Measurements from ENCODE around the gene ZBTB2. TPM values are rescaled to one million over a fixed set of nuclear protein-coding genes. Genes with fewer than 3 reads are reported as not detected.

Gene ZBTB2
- total and polyA plus RNA-seq, 2 of the 4 experiments (the other 2 are of a cell fraction), result 11.8 to 17.7 TPM

DNA sequence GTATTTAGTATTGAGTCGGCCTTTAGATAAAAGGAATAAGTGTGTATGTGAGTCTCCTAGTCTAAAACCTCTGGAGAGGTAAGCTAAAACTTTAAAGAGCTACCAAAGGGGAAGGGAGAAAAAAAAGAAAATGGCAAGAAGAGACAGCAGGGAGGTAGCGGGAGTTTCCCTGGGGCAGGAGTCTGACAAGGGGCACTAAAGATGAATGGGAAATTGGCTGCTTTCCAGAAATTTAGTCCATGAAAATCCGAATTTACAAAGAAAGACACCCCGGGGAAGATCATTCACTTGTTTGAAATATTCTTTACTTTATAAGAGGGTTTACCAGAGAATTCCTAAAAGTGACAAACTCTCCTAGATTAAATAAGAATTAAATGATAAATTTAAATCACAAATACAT lies 41.3 kb upstream of the ZBTB2 start:
- H3K9ac ChIP-seq (ENCODE audit: low read depth, low read length), result no peak overlapping the region
- no peak overlapping the region for H2BK20ac ChIP-seq (ENCODE audit: low read depth, low read length)
- H3K9me3 ChIP-seq (ENCODE audit: control insufficient read depth, insufficient read depth, low read length), result no peaks in the 10 kb centered on the region
- peaks cover 26% of the 10 kb centered on the region for H3K36me3 ChIP-seq (ENCODE audit: control insufficient read depth, insufficient read depth, low read length)
- H2AK5ac ChIP-seq (ENCODE audit: low read depth, low read length), result no peak overlapping the region
- H3K27ac ChIP-seq (ENCODE audit: insufficient read depth, low read length), result no peak overlapping the region
- H3K4me3 ChIP-seq (ENCODE audit: insufficient read depth, low read depth, low read length), result no peak overlapping the region
- ChIA-PET POLR2A (ENCODE audit: unreplicated experiment) (no interaction called here), CTCF (interaction anchor here (1.8 kb wide), 1 partner anchor 27 kb away, joined by 4 read pairs; no protein-coding TSS in a partner anchor)
- no peak overlapping the region for H3K4ac ChIP-seq (ENCODE audit: low read depth, low read length)
- no peak overlapping the region for H2AFZ ChIP-seq (replicated peaks; ENCODE audit: low read length, poor library complexity)
- H3K79me1 ChIP-seq (ENCODE audit: low read depth in 1 of 2, low read length in 2 of 2), result peaks cover 8 to 19% of the 10 kb centered on the region in 2 experiments
- no peak overlapping the region for H3K4me2 ChIP-seq (ENCODE audit: low read depth, low read length)
- in situ Hi-C loops (cut with MboI; ENCODE audit: low sequenced_read_pairs) (loop anchor here (25.0 kb wide), 1 partner anchor 705 kb away; no protein-coding TSS in a partner anchor), intact Hi-C loops (cut with micrococcal nuclease) (no loop called here), dilution Hi-C loops (cut with HindIII; ENCODE audit: low sequenced_read_pairs, unreplicated experiment) (no loop called here)
- no peak overlapping the region for H3K14ac ChIP-seq (replicated peaks; ENCODE audit: low read depth, low read length)
- no peak overlapping the region for H3K18ac ChIP-seq (ENCODE audit: low read depth, low read length)
- no peak overlapping the region for H4K5ac ChIP-seq (ENCODE audit: low read depth, low read length)
- H2BK15ac ChIP-seq (ENCODE audit: low read depth, low read length), result no peak overlapping the region
- no peaks in the 10 kb centered on the region for H3K27me3 ChIP-seq (ENCODE audit: control insufficient read depth, insufficient read depth, low read length)
- H2BK120ac ChIP-seq (ENCODE audit: low read depth, low read length), result no peak overlapping the region
- no peaks in the 10 kb centered on the region for H3K4me1 ChIP-seq (ENCODE audit: control insufficient read depth, insufficient read depth, low read length)
- H4K91ac ChIP-seq (ENCODE audit: insufficient read depth, low read depth, low read length), result no peak overlapping the region
- no TSS peak for BruUV-seq (replicated peaks)
- H4K8ac ChIP-seq (ENCODE audit: low read depth in 2 of 2, low read length in 2 of 2), result no peak overlapping the region
- no peak for ATAC-seq (ENCODE audit: low read depth)
- no peak for DNase-seq
- no peak overlapping the region for H2BK5ac ChIP-seq (ENCODE audit: low read depth, low read length, poor library complexity, severe bottlenecking)
- TF ChIP-seq CHD1 (IDR thresholded peaks at IDR 0.05; ENCODE audit: low read depth, low read length), result no peak
- H2AK9ac ChIP-seq (replicated peaks; ENCODE audit: low read depth, low read length, poor library complexity), result no peak overlapping the region
- H4K20me1 ChIP-seq (ENCODE audit: insufficient read depth, low read length), result peaks cover 4% of the 10 kb centered on the region; the same call in 1 of the 2 replicates
- no peaks in the 10 kb centered on the region; the same call in 1 of the 2 replicates for H3K9me1 ChIP-seq (ENCODE audit: insufficient read depth, low read length)
- H3K23ac ChIP-seq (ENCODE audit: low read depth, low read length), result no peak overlapping the region
- H3K56ac ChIP-seq (ENCODE audit: extremely low read depth, insufficient read depth, low read length), result no peak overlapping the region
- WGBS, 2 experiments (ENCODE audit: extremely low coverage in 2 of 2, insufficient read length in 1 of 2), result no CpG with 5 or more reads among the region's 4 CpGs

All from IMR-90 (cell line).